ENCODE measurements around the gene RAB35. TPM values are rescaled to one million over a fixed set of nuclear protein-coding genes. Genes with fewer than 3 reads are reported as not detected.

Gene RAB35
- total and polyA plus RNA-seq, 2 experiments from 2014 or later = 9.9 to 16.9 TPM

DNA sequence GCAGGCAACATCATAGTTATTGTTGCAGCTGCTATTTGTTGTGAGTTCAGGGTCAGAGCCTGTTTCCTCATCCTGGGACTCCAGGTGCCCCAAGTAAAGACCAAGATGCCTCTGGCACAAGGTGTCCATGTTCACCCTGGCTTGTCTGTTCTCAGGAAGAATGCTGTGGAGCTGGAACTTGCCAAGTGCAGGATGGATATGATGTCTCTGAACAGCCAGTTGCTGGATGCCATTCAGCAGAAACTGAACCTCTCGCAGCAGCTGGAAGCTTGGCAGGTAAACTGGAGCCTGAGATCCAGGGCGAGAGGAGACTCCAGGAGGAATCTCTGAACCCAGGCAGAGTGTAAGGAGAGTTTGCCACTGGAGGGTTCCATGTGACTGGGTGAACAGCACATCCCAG is 26.8 kb downstream of the RAB35 start (continued):
- TF ChIP-seq, protein P1, sequence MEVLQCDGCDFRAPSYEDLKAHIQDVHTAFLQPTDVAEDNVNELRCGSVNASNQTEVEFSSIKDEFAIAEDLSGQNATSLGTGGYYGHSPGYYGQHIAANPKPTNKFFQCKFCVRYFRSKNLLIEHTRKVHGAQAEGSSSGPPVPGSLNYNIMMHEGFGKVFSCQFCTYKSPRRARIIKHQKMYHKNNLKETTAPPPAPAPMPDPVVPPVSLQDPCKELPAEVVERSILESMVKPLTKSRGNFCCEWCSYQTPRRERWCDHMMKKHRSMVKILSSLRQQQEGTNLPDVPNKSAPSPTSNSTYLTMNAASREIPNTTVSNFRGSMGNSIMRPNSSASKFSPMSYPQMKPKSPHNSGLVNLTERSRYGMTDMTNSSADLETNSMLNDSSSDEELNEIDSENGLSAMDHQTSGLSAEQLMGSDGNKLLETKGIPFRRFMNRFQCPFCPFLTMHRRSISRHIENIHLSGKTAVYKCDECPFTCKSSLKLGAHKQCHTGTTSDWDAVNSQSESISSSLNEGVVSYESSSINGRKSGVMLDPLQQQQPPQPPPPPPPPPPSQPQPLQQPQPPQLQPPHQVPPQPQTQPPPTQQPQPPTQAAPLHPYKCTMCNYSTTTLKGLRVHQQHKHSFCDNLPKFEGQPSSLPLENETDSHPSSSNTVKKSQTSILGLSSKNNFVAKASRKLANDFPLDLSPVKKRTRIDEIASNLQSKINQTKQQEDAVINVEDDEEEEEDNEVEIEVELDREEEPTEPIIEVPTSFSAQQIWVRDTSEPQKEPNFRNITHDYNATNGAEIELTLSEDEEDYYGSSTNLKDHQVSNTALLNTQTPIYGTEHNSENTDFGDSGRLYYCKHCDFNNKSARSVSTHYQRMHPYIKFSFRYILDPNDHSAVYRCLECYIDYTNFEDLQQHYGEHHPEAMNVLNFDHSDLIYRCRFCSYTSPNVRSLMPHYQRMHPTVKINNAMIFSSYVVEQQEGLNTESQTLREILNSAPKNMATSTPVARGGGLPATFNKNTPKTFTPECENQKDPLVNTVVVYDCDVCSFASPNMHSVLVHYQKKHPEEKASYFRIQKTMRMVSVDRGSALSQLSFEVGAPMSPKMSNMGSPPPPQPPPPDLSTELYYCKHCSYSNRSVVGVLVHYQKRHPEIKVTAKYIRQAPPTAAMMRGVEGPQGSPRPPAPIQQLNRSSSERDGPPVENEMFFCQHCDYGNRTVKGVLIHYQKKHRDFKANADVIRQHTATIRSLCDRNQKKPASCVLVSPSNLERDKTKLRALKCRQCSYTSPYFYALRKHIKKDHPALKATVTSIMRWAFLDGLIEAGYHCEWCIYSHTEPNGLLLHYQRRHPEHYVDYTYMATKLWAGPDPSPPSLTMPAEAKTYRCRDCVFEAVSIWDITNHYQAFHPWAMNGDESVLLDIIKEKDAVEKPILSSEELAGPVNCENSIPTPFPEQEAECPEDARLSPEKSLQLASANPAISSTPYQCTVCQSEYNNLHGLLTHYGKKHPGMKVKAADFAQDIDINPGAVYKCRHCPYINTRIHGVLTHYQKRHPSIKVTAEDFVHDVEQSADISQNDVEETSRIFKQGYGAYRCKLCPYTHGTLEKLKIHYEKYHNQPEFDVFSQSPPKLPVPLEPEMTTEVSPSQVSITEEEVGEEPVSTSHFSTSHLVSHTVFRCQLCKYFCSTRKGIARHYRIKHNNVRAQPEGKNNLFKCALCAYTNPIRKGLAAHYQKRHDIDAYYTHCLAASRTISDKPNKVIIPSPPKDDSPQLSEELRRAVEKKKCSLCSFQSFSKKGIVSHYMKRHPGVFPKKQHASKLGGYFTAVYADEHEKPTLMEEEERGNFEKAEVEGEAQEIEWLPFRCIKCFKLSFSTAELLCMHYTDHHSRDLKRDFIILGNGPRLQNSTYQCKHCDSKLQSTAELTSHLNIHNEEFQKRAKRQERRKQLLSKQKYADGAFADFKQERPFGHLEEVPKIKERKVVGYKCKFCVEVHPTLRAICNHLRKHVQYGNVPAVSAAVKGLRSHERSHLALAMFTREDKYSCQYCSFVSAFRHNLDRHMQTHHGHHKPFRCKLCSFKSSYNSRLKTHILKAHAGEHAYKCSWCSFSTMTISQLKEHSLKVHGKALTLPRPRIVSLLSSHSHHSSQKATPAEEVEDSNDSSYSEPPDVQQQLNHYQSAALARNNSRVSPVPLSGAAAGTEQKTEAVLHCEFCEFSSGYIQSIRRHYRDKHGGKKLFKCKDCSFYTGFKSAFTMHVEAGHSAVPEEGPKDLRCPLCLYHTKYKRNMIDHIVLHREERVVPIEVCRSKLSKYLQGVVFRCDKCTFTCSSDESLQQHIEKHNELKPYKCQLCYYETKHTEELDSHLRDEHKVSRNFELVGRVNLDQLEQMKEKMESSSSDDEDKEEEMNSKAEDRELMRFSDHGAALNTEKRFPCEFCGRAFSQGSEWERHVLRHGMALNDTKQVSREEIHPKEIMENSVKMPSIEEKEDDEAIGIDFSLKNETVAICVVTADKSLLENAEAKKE (CRISPR knock-in tag; IDR thresholded peaks at IDR 0.05) = no peak
- TF ChIP-seq NANOG (IDR thresholded peaks at IDR 0.05; ENCODE audit: borderline replicate concordance) (no peak), ZNF331 (CRISPR knock-in tag; IDR thresholded peaks at IDR 0.05; ENCODE audit: low read depth) (no peak), STAT1 (IDR thresholded peaks at IDR 0.05; ENCODE audit: unreplicated experiment) (no peak)

DNA sequence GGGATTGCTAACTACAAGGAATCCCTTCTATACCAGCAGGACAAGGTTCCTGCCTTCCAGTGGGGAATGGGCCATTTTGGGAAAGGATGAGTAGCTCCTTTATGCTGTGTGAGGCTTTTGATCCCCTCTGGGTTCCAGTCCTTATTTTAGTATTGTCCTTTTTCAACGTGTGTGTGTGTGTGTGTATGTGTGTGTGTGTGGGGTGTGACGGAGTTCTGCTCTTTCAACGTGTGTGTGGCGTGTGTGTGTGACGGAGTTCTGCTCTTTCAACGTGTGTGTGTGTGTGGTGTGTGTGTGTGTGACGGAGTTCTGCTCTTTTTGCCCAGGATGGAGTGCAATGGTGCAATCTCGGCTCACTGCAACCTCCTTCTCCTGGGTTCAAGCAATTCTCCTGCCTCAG is 27.4 kb downstream of the RAB35 start:
- DNase-seq (ENCODE audit: low spot score) (no peak), ATAC-seq (no peak)
- no peak overlapping the region for H2AFZ ChIP-seq
- 0 out of 2 replicates have a peak overlapping the region, but pooled peaks have one; percentile 32 for H3K27ac ChIP-seq (ENCODE audit: low read depth)
- Mint-ChIP-seq H3K9me3 (no peaks in the 10 kb centered on the region; the same call in 2 of the 3 replicates), H3K27me3 (ENCODE audit: insufficient read depth, low read depth, poor library complexity) (peaks cover 19% of the 10 kb centered on the region), H3K4me1 (peaks cover 67% of the 10 kb centered on the region), H3K4me3 (no peak overlapping the region), H3K27ac (no peak overlapping the region), H3K36me3 (ENCODE audit: low read depth) (peaks cover 26% of the 10 kb centered on the region)
- no peak overlapping the region for H3K4me2 ChIP-seq
- peaks cover 28% of the 10 kb centered on the region for H3F3A ChIP-seq (replicated peaks; ENCODE audit: low read depth)
- peaks cover 36% of the 10 kb centered on the region for H3K4me1 ChIP-seq (ENCODE audit: insufficient read depth)
- H3K27me3 ChIP-seq (ENCODE audit: insufficient read depth) = no peaks in the 10 kb centered on the region
- no peaks in the 10 kb centered on the region for H4K20me1 ChIP-seq (replicated peaks; ENCODE audit: insufficient read depth)
- H3K36me3 ChIP-seq (ENCODE audit: insufficient read depth) = no peaks in the 10 kb centered on the region
- no peaks in the 10 kb centered on the region for H3K79me2 ChIP-seq (replicated peaks; ENCODE audit: insufficient read depth)
- no peaks in the 10 kb centered on the region for H3K9me2 ChIP-seq (ENCODE audit: insufficient read depth)
- H3K4me3 ChIP-seq = no peak overlapping the region
- TF ChIP-seq JUNB (IDR thresholded peaks at IDR 0.05; ENCODE audit: unreplicated experiment) (no peak), POLR2AphosphoS5 (IDR thresholded peaks at IDR 0.05; ENCODE audit: low read depth) (no peak), STAT1 (IDR thresholded peaks at IDR 0.05; ENCODE audit: unreplicated experiment) (no peak), ZNF114 (CRISPR knock-in tag; IDR thresholded peaks at IDR 0.05) (no peak), CREB1 (CRISPR knock-in tag; IDR thresholded peaks at IDR 0.05; ENCODE audit: low read depth) (no peak), EZH2 (IDR thresholded peaks at IDR 0.05; ENCODE audit: low read depth, unreplicated experiment) (no peak), EZH2phosphoT487 (IDR thresholded peaks at IDR 0.05; ENCODE audit: unreplicated experiment) (no peak)
- TF ChIP-seq, protein P2, sequence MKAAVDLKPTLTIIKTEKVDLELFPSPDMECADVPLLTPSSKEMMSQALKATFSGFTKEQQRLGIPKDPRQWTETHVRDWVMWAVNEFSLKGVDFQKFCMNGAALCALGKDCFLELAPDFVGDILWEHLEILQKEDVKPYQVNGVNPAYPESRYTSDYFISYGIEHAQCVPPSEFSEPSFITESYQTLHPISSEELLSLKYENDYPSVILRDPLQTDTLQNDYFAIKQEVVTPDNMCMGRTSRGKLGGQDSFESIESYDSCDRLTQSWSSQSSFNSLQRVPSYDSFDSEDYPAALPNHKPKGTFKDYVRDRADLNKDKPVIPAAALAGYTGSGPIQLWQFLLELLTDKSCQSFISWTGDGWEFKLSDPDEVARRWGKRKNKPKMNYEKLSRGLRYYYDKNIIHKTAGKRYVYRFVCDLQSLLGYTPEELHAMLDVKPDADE (IDR thresholded peaks at IDR 0.05) = no peak
- TF ChIP-seq, protein P3, sequence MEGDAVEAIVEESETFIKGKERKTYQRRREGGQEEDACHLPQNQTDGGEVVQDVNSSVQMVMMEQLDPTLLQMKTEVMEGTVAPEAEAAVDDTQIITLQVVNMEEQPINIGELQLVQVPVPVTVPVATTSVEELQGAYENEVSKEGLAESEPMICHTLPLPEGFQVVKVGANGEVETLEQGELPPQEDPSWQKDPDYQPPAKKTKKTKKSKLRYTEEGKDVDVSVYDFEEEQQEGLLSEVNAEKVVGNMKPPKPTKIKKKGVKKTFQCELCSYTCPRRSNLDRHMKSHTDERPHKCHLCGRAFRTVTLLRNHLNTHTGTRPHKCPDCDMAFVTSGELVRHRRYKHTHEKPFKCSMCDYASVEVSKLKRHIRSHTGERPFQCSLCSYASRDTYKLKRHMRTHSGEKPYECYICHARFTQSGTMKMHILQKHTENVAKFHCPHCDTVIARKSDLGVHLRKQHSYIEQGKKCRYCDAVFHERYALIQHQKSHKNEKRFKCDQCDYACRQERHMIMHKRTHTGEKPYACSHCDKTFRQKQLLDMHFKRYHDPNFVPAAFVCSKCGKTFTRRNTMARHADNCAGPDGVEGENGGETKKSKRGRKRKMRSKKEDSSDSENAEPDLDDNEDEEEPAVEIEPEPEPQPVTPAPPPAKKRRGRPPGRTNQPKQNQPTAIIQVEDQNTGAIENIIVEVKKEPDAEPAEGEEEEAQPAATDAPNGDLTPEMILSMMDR (conservative IDR thresholded peaks at IDR 0.05; ENCODE audit: low read depth in 2 of 2) = no peak
- TF ChIP-seq, protein P4, sequence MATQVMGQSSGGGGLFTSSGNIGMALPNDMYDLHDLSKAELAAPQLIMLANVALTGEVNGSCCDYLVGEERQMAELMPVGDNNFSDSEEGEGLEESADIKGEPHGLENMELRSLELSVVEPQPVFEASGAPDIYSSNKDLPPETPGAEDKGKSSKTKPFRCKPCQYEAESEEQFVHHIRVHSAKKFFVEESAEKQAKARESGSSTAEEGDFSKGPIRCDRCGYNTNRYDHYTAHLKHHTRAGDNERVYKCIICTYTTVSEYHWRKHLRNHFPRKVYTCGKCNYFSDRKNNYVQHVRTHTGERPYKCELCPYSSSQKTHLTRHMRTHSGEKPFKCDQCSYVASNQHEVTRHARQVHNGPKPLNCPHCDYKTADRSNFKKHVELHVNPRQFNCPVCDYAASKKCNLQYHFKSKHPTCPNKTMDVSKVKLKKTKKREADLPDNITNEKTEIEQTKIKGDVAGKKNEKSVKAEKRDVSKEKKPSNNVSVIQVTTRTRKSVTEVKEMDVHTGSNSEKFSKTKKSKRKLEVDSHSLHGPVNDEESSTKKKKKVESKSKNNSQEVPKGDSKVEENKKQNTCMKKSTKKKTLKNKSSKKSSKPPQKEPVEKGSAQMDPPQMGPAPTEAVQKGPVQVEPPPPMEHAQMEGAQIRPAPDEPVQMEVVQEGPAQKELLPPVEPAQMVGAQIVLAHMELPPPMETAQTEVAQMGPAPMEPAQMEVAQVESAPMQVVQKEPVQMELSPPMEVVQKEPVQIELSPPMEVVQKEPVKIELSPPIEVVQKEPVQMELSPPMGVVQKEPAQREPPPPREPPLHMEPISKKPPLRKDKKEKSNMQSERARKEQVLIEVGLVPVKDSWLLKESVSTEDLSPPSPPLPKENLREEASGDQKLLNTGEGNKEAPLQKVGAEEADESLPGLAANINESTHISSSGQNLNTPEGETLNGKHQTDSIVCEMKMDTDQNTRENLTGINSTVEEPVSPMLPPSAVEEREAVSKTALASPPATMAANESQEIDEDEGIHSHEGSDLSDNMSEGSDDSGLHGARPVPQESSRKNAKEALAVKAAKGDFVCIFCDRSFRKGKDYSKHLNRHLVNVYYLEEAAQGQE (IDR thresholded peaks at IDR 0.05; ENCODE audit: unreplicated experiment) = no peak

All from GM23338 (cell line).